GM12878 (cell line): ENCODE measurements around the gene TNFRSF8. TPM values are rescaled to one million over a fixed set of nuclear protein-coding genes. Genes with fewer than 3 reads are reported as not detected.

Experiments
- ATAC-seq: fragments of 200-7000 bp; cut with Tn5 transposase; 3 replicates; pipeline ENCODE4 v1.9.1; 2020; ENCODE audit warnings: mild to moderate bottlenecking, moderate library complexity
- BruUV-seq: library from RNA; stranded (reverse); fragments of 400-500 nt; replicated peaks from 2 replicates; lab custom pipeline; 2021; lab: Mats Ljungman, UMichigan
- CTCF ChIA-PET: fragments of 300-600 bp; sonication (Branson Sonifier 250); formaldehyde crosslinking; extraction: SDS; loops from one replicate; lab custom pipeline; 2021; ENCODE audit warnings: inconsistent platforms; lab: Yijun Ruan, JAX
- POLR2A ChIA-PET: fragments of 350-600 bp; formaldehyde crosslinking; extraction: SDS; loops from one replicate; lab custom pipeline; 2021; ENCODE audit warnings: inconsistent platforms; lab: Charles Lee
- RAD21 ChIA-PET: fragments of 300-600 bp; sonication (Branson Sonifier 250); formaldehyde crosslinking; loops from one replicate; lab custom pipeline; 2023; ENCODE audit warnings: antibody characterized with exemption; ENCODE audit not compliant: unreplicated experiment; lab: Charles Lee
- SMC1A ChIA-PET: fragments of 300-600 bp; sonication (Branson Sonifier 250); formaldehyde crosslinking; loops from one replicate; lab custom pipeline; 2023; ENCODE audit not compliant: unreplicated experiment, uncharacterized antibody; lab: Charles Lee
- DNase-seq: peaks from one replicate; pipeline ENCODE4 v3.0.0-alpha.2; 2011; ENCODE audit warnings: low read depth, low spot score
- FAIRE-seq: peaks from 3 replicates; lab custom pipeline; 2011; peaks lifted over from hg19 to GRCh38; lab: Jason Lieb, UNC
- H2AFZ ChIP-seq: 2 replicates; pipeline ENCODE4 v1.6.0; 2011; ENCODE audit warnings: low read depth, low read length, control low read depth; ENCODE audit not compliant: control insufficient read depth
- H3K27ac ChIP-seq: 2 replicates; pipeline ENCODE4 v1.5.1; 2011; ENCODE audit warnings: control low read depth; ENCODE audit not compliant: control insufficient read depth, insufficient read depth
- H3K27me3 ChIP-seq, 2 experiments: replicated peaks in 1 of 2; 2 replicates each; pipeline versions ENCODE4 v1.6.0 to v1.6.1; 2011; ENCODE audit warnings: low read length in 1 of 2; ENCODE audit not compliant: control insufficient read depth in 2 of 2, insufficient read depth in 2 of 2
- H3K36me3 ChIP-seq, 2 experiments: 2 replicates each; pipeline ENCODE4 v1.5.1; 2011; ENCODE audit warnings: low read length in 1 of 2; ENCODE audit not compliant: control insufficient read depth in 2 of 2, insufficient read depth in 2 of 2
- H3K4me1 ChIP-seq: 2 replicates; pipeline ENCODE4 v1.6.1; 2011; ENCODE audit warnings: mild to moderate bottlenecking, low read length, moderate library complexity, mixed read lengths; ENCODE audit not compliant: control insufficient read depth, insufficient read depth
- H3K4me2 ChIP-seq: 2 replicates; pipeline ENCODE4 v1.6.0; 2011; ENCODE audit warnings: control low read depth; ENCODE audit not compliant: control insufficient read depth, insufficient read depth
- H3K4me3 ChIP-seq: fragments of 200-600 bp; sonication (generic); 2 replicates; pipeline ENCODE4 v1.5.1; 2016
- H3K79me2 ChIP-seq: 2 replicates; pipeline ENCODE4 v1.6.0; 2011; ENCODE audit warnings: low read length; ENCODE audit not compliant: control insufficient read depth, insufficient read depth
- H3K9ac ChIP-seq: 2 replicates; pipeline ENCODE4 v1.8.0; 2011; ENCODE audit warnings: low read length, control low read depth, mixed read lengths; ENCODE audit not compliant: control insufficient read depth, insufficient read depth
- H3K9me3 ChIP-seq: replicated peaks from 3 replicates; pipeline ENCODE4 v1.5.1; 2011; ENCODE audit warnings: mild to moderate bottlenecking, low read length; ENCODE audit not compliant: control insufficient read depth, insufficient read depth
- H4K20me1 ChIP-seq: 2 replicates; pipeline ENCODE4 v1.6.0; 2011; ENCODE audit not compliant: control insufficient read depth, insufficient read depth
- CHD2 ChIP-seq: IDR thresholded peaks from 2 replicates; pipeline ENCODE4 v1.6.1; 2011; ENCODE audit warnings: low read depth, low read length, improper control_type of control experiment, borderline replicate concordance
- GATAD2B ChIP-seq: fragments of 450-650 bp; conservative IDR thresholded peaks from 2 replicates; pipeline ENCODE4 v1.6.1; 2017; ENCODE audit warnings: low read depth, mild to moderate bottlenecking, moderate library complexity
- POLR2A ChIP-seq: IDR thresholded peaks from 2 replicates; pipeline ENCODE4 v1.6.1; 2011; ENCODE audit warnings: low read depth, mild to moderate bottlenecking, low read length
- YY1 ChIP-seq: IDR thresholded peaks from 2 replicates; pipeline ENCODE4 v1.6.1; 2011; ENCODE audit warnings: low read depth, mild to moderate bottlenecking, low read length
- ZNF24 ChIP-seq: fragments of 450-650 bp; IDR thresholded peaks from 2 replicates; pipeline ENCODE4 v1.6.1; 2017; ENCODE audit warnings: antibody characterized with exemption, mild to moderate bottlenecking
- WGBS: methylation state at CpG from one replicate; pipeline ENCODE4 v1.1.6; 2016; ENCODE audit warnings: low lambda C conversion rate; ENCODE audit not compliant: insufficient replicate concordance, insufficient coverage; ENCODE audit errors: missing lambda C conversion rate; 5-methylcytosine and 5-hydroxymethylcytosine counted together
- in situ Hi-C: fragments of 300-500 bp; cut with MboI; formaldehyde crosslinking; loops from 9 replicates; pipeline ENCODE4 v1.14.3; 2018; ENCODE audit warnings: mixed read lengths
- intact Hi-C: fragments of 100-400 bp; cut with micrococcal nuclease; formaldehyde crosslinking; loops from one replicate; pipeline ENCODE4 v1.14.2; 2022; ENCODE audit not compliant: unreplicated experiment
- polyA plus RNA-seq, 11 experiments: library from polyadenylated mRNA; depleted of rRNA in 4 of 11; unstranded in 6 of 11; stranded (reverse) in 5 of 11; fragments of >200 nt; fragmentation: Nextera tagmentation in 4 of 11; fragmentation: Illumina TruSeq in 1 of 11; extraction: Ambion mirVana in 4 of 11; extraction: Trizol in 1 of 11; gene quantifications; 1 replicate in 1 of 11; 2 replicates in 10 of 11; pipeline versions ENCODE4 v1.2.1 to v1.2.3, GENCODE V29; 2011 to 2016; ENCODE audit warnings: inconsistent platforms in 2 of 11, missing spikeins in 2 of 11, low read depth in 1 of 11
- total RNA-seq, 4 experiments: library from RNA; depleted of rRNA in 3 of 4; stranded (reverse); fragments of >200 nt in 3 of 4; fragmentation: Illumina TruSeq in 1 of 4; extraction: Trizol in 1 of 4; gene quantifications; 2 replicates each; pipeline versions ENCODE4 v1.2.1 to v1.2.3, GENCODE V29; 2013 to 2021

TNFRSF8 gene
- total and polyA plus RNA-seq, 10 of the 15 experiments (the other 5 are each of a cell fraction or from before 2014, with no cell fraction given), result 9.8 to 114 (median 58.8) TPM

- peaks cover 47% of the 10 kb centered on the region for H3K79me2 ChIP-seq
- no peak overlapping the region for H3K9ac ChIP-seq
- FAIRE-seq (no peak), DNase-seq (no peak), ATAC-seq (no peak)
- ChIA-PET RAD21 (interaction anchor here (3.6 kb wide), 1 partner anchor 33 kb away, joined by 8 read pairs; no protein-coding TSS in a partner anchor), POLR2A (interaction anchor here (0.6 to 0.9 kb wide), 2 partner anchors 33 to 49 kb away, joined by 3 to 4 read pairs; no protein-coding TSS in a partner anchor), CTCF (interaction anchor here (0.6 to 3.7 kb wide), 4 partner anchors 18 to 311 kb away, joined by 3 to 28 read pairs (median 3); no protein-coding TSS in a partner anchor), SMC1A (interaction anchor here (0.7 to 2.7 kb wide), 3 partner anchors 8 to 57 kb away, joined by 3 to 26 read pairs (median 15); no protein-coding TSS in a partner anchor)
- H3K27ac ChIP-seq, result no peak overlapping the region
- 91% methylated on average over 7 of the region's 7 CpGs for WGBS
- no peaks in the 10 kb centered on the region for H3K27me3 ChIP-seq
- H3K4me2 ChIP-seq, result no peak overlapping the region
- intact Hi-C loops (no loop called here), in situ Hi-C loops (no loop called here)
- H3K4me1 ChIP-seq, result peaks cover 41% of the 10 kb centered on the region
- H4K20me1 ChIP-seq, result peaks cover 11% of the 10 kb centered on the region; the same call in 1 of the 2 replicates
- H3K36me3 ChIP-seq, result peaks cover 10 to 12% of the 10 kb centered on the region in 2 experiments
- no peak for TF ChIP-seq YY1
- peak; percentile 25; the same call in 1 of the 2 replicates for TF ChIP-seq POLR2A
- no peak for TF ChIP-seq CHD2
- no peaks in the 10 kb centered on the region for H3K9me3 ChIP-seq
- no peak overlapping the region for H3K4me3 ChIP-seq
- no peak overlapping the region for H2AFZ ChIP-seq
- no TSS peak for BruUV-seq
These were observed 118.5 kb downstream of the TNFRSF8 start for GRCh38 chr1:12181568-12181967.

DNA sequence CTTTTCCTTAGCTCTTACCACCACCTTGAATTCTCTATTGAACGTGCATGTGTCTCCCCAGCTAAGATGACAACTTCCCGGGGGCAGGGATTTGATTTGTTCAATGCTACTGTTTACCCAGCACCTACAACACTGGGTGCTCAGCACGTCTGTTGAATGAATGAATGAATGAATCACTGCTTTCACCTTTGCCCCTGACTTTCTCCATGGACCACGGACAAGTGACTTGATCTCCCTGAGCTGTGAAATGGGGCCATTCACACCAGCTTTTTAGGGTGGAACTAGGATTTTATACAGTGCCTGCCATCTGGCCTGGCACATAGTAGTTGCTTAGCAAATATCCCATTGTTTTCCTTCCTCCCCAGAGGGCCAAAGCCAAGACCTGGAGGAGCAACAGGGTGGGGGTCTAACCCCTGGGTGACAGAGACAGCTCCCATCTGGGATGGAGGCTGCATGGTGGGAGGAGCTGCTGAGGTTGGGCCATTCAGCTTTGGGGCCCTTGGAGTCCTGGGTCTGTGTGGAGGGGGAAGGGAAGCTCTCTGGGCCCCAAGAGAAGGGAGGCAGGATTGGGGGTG lies 119.4 kb downstream of the TNFRSF8 start:
- no peak for ATAC-seq
- no peak overlapping the region for H3K4me3 ChIP-seq
- WGBS, result 98% methylated on average over 4 of the region's 4 CpGs
- no peak overlapping the region for H2AFZ ChIP-seq
- FAIRE-seq, result no peak
- H3K36me3 ChIP-seq, result peaks cover 10 to 12% of the 10 kb centered on the region in 2 experiments
- in situ Hi-C loops, result no loop called here
- H3K4me2 ChIP-seq, result no peak overlapping the region
- ChIA-PET RAD21 (interaction anchor here (1.1 to 3.6 kb wide), 8 partner anchors 11 to 58 kb away, joined by 3 to 21 read pairs (median 6); no protein-coding TSS in a partner anchor), POLR2A (interaction anchor here (0.8 to 2.5 kb wide), 8 partner anchors 9 to 36 kb away, joined by 3 to 14 read pairs (median 7); no protein-coding TSS in a partner anchor), CTCF (interaction anchor here (0.8 to 3.7 kb wide), 8 partner anchors 14 to 103 kb away, joined by 3 to 28 read pairs (median 3); no protein-coding TSS in a partner anchor), SMC1A (interaction anchor here (0.9 to 2.7 kb wide), 10 partner anchors 9 to 58 kb away, joined by 4 to 26 read pairs (median 6); no protein-coding TSS in a partner anchor)
- BruUV-seq, result no TSS peak
- no peak overlapping the region for H3K27ac ChIP-seq
- H3K4me1 ChIP-seq, result peaks cover 37% of the 10 kb centered on the region
- no peak overlapping the region for H3K9ac ChIP-seq
- intact Hi-C loops, result no loop called here
- no peaks in the 10 kb centered on the region for H3K27me3 ChIP-seq
- DNase-seq, result no peak
- no peak for TF ChIP-seq GATAD2B
- peak; percentile 85 for TF ChIP-seq ZNF24
- H3K79me2 ChIP-seq, result peaks cover 45% of the 10 kb centered on the region
- no peaks in the 10 kb centered on the region for H3K9me3 ChIP-seq
- peaks cover 11% of the 10 kb centered on the region; the same call in 1 of the 2 replicates for H4K20me1 ChIP-seq
